Fibroblast of lung (primary cell): ENCODE data around the gene MYADML2.

Experiments used
- CTCF ChIP-seq, 2 donors: IDR thresholded peaks in 1 of 2; conservative IDR thresholded peaks in 1 of 2; 1 replicate in 1 of 2; 2 replicates in 1 of 2; pipeline ENCODE4 v1.5.1; 2011 to 2012; ENCODE audit warnings: low read length in 2 of 2, control low read depth in 1 of 2, inconsistent platforms in 1 of 2, low read depth in 1 of 2, mild to moderate bottlenecking in 1 of 2
- EZH2 ChIP-seq: IDR thresholded peaks from 2 replicates; pipeline ENCODE4 v1.5.1; 2012; ENCODE audit warnings: low read length, control low read depth, mild to moderate bottlenecking; ENCODE audit errors: missing control alignments

- no peak for TF ChIP-seq EZH2
- TF ChIP-seq CTCF (conservative IDR thresholded peaks at IDR 0.05 in 1 of 2, IDR thresholded peaks at IDR 0.05 in 1 of 2; ENCODE audit: low read depth in 1 of 2, low read length in 2 of 2): no peak
These were observed 46.7 kb downstream of the MYADML2 start for GRCh38 chr17:81900181-81900820.
